Measurements from ENCODE around the gene WDR88. TPM values are rescaled to one million over a fixed set of nuclear protein-coding genes. Genes with fewer than 3 reads are reported as not detected.

WDR88 gene
- total and polyA plus RNA-seq, 2 of the 8 experiments (the other 6 are each of a cell fraction or from before 2014, with no cell fraction given) = not detected

DNA sequence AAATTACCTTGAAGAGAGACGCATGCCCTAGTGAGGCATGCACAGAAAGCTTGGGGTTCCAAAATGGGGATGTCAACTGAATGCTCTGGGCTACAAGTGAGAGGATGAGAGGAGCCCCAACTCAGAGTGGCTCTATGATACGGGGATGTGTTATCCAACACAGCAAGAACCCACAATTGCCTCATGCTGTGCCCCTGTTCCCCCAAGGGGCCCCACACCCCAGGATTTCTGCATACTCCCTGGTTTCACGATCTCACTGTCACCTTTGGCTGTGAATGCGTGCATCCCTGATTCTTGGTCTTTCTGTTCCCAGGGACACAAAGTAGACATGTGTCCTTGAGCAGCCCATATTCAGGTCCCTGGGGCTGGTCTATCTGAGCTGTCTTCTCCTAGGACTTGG lies 29.3 kb downstream of the WDR88 start:
- ChIA-PET POLR2A (ENCODE audit: partially characterized antibody) (interaction anchor here (0.5 to 1.6 kb wide), 2 partner anchors 11 to 816 kb away, joined by 3 to 4 read pairs; no protein-coding TSS in a partner anchor), CTCF (ENCODE audit: partially characterized antibody) (interaction anchor here (1.2 to 4.2 kb wide), 5 partner anchors 9 to 31 kb away, joined by 3 to 19 read pairs (median 6); no protein-coding TSS in a partner anchor)
- no peak overlapping the region for H3K9ac ChIP-seq (replicated peaks in 1 of 4; ENCODE audit: extremely low read depth in 1 of 4, low read depth in 3 of 4, low read length in 3 of 4)
- H3K79me1 ChIP-seq (ENCODE audit: low read depth, low read length) = no peaks in the 10 kb centered on the region
- H3K4ac ChIP-seq (replicated peaks; ENCODE audit: insufficient read length, low read depth, low read length) = no peak overlapping the region
- H3K18ac ChIP-seq (ENCODE audit: extremely low read depth, low read length) = no peak overlapping the region
- H2BK5ac ChIP-seq (ENCODE audit: low read depth, low read length) = no peak overlapping the region
- no peak overlapping the region for H3K27ac ChIP-seq (ENCODE audit: low read depth, low read length)
- H2BK15ac ChIP-seq (ENCODE audit: low read length) = no peak overlapping the region
- no peak overlapping the region for H3K56ac ChIP-seq (replicated peaks; ENCODE audit: insufficient read length, low read depth, low read length)
- no peak overlapping the region for H4K5ac ChIP-seq (ENCODE audit: insufficient read length, low read depth, low read length)
- H3K23ac ChIP-seq (ENCODE audit: insufficient read length) = no peak overlapping the region
- H3K9me3 ChIP-seq (ENCODE audit: insufficient read depth in 2 of 2, low read depth in 1 of 2, low read length in 1 of 2) = peaks cover 0 to 5% of the 10 kb centered on the region in 2 experiments; a peak in 1 of 4 replicates
- H3K4me3 ChIP-seq (ENCODE audit: extremely low read depth in 1 of 4, insufficient read depth in 2 of 4, low read depth in 3 of 4, low read length in 4 of 4) = no peak overlapping the region
- 0 out of 2 replicates have a peak, but pooled peaks cover 2% of the 10 kb centered on the region for H3K23me2 ChIP-seq (ENCODE audit: low read depth, low read length)
- H3K36me3 ChIP-seq (ENCODE audit: control insufficient read depth in 2 of 4, insufficient read depth in 4 of 4, low read length in 3 of 4) = no peaks in the 10 kb centered on the region
- no peak overlapping the region for H2AFZ ChIP-seq (ENCODE audit: low read length)
- H4K8ac ChIP-seq (ENCODE audit: extremely low read depth, insufficient read depth, low read length) = no peak overlapping the region
- H2BK20ac ChIP-seq (ENCODE audit: low read length) = no peak overlapping the region
- no peaks in the 10 kb centered on the region for H3K79me2 ChIP-seq (ENCODE audit: control insufficient read depth in 1 of 2, insufficient read depth in 2 of 2, low read length in 2 of 2)
- H4K91ac ChIP-seq (replicated peaks; ENCODE audit: insufficient read length, low read length) = no peak overlapping the region
- H2BK120ac ChIP-seq (replicated peaks; ENCODE audit: low read depth, low read length) = no peak overlapping the region
- H3K27me3 ChIP-seq (replicated peaks in 1 of 4; ENCODE audit: control insufficient read depth in 3 of 4, extremely low read depth in 1 of 4, insufficient read depth in 3 of 4, low read length in 3 of 4) = no peaks in the 10 kb centered on the region
- H3K14ac ChIP-seq (ENCODE audit: insufficient read length) = no peak overlapping the region
- 91% methylated on average over 4 of the region's 4 CpGs; no CpG with 5 or more reads in 1 of the 2 experiments for WGBS, 2 experiments (ENCODE audit: extremely low coverage in 1 of 2, insufficient coverage in 1 of 2, insufficient read length in 1 of 2, insufficient replicate concordance in 2 of 2, low coverage in 1 of 2, low lambda C conversion rate in 2 of 2, missing lambda C conversion rate in 1 of 2)
- H2BK12ac ChIP-seq (ENCODE audit: low read depth, low read length) = no peak overlapping the region
- FAIRE-seq = no peak
- H2AK5ac ChIP-seq (ENCODE audit: low read depth, low read length) = no peak overlapping the region
- no peaks in the 10 kb centered on the region for H4K20me1 ChIP-seq (replicated peaks in 1 of 2; ENCODE audit: control insufficient read depth in 1 of 2, insufficient read depth in 2 of 2, low read length in 2 of 2)
- H3K4me2 ChIP-seq (ENCODE audit: insufficient read depth in 1 of 2, low read depth in 2 of 2, low read length in 2 of 2) = no peak overlapping the region
- H3K4me1 ChIP-seq (replicated peaks in 1 of 4; ENCODE audit: control insufficient read depth in 3 of 4, insufficient read depth in 4 of 4, low read length in 3 of 4) = no peaks in the 10 kb centered on the region
- DNase-seq (ENCODE audit: low read depth in 1 of 2, low spot score in 2 of 2) = no peak
- TF ChIP-seq EGR1 (IDR thresholded peaks at IDR 0.05; ENCODE audit: borderline replicate concordance, low read depth, low read length) (no peak), GTF2F1 (IDR thresholded peaks at IDR 0.05; ENCODE audit: borderline replicate concordance, low read depth, low read length) (no peak), BRCA1 (IDR thresholded peaks at IDR 0.05; ENCODE audit: low read depth, low read length) (no peak), KDM4A (IDR thresholded peaks at IDR 0.05; ENCODE audit: low read depth, low read length, severe bottlenecking) (no peak), SP4 (IDR thresholded peaks at IDR 0.05; ENCODE audit: low read length) (no peak), RNF2 (IDR thresholded peaks at IDR 0.05; ENCODE audit: borderline replicate concordance, low read depth, low read length, missing control alignments, poor library complexity, severe bottlenecking) (no peak), TAF7 (optimal IDR thresholded peaks at IDR 0.05; ENCODE audit: borderline replicate concordance, low read depth, low read length) (no peak), SAP30 (IDR thresholded peaks at IDR 0.05; ENCODE audit: insufficient read depth, insufficient replicate concordance, low read length) (no peak), ATF2 (IDR thresholded peaks at IDR 0.05; ENCODE audit: low read length) (no peak), SP1 (IDR thresholded peaks at IDR 0.05; ENCODE audit: low read depth, low read length) (no peak), FOSL1 (IDR thresholded peaks at IDR 0.05; ENCODE audit: insufficient read depth, low read depth, low read length) (no peak)

Measured in H1 (cell line).